Measurements from ENCODE around the gene XG.

DNA sequence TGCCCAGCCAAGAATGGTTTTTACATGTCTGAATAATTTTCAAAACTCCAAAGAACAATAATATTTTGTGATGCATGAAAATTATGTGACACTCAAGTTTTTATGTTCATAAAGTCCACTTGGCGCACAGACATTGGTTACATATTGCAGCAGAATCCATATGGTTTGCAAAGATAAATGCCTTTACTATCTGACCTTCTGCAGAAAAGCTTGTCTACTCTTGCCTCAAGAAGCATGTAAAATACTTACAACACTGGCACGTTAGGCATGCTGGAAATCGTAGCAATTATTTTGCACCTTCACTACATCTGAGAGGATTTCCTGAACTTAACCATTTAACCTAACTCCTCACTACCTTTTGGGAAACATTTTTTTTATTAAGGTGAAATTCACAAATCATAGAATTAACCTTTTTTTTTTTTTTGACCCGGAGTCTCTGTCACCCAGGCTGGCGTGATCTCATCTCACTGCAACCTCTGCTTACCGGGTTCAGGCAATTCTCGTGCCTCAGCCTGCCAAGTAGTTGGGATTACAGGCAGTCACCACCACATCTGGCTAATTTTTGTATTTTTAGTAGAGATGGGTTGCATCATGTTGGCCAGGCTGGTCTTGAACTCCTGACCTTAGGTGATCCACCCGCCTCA is 3.5 kb upstream of the XG start:
- TF ChIP-seq, protein P1, sequence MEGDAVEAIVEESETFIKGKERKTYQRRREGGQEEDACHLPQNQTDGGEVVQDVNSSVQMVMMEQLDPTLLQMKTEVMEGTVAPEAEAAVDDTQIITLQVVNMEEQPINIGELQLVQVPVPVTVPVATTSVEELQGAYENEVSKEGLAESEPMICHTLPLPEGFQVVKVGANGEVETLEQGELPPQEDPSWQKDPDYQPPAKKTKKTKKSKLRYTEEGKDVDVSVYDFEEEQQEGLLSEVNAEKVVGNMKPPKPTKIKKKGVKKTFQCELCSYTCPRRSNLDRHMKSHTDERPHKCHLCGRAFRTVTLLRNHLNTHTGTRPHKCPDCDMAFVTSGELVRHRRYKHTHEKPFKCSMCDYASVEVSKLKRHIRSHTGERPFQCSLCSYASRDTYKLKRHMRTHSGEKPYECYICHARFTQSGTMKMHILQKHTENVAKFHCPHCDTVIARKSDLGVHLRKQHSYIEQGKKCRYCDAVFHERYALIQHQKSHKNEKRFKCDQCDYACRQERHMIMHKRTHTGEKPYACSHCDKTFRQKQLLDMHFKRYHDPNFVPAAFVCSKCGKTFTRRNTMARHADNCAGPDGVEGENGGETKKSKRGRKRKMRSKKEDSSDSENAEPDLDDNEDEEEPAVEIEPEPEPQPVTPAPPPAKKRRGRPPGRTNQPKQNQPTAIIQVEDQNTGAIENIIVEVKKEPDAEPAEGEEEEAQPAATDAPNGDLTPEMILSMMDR (IDR thresholded peaks at IDR 0.05; ENCODE audit: insufficient read depth, low read length, poor library complexity, severe bottlenecking), result no peak
- TF ChIP-seq EZH2phosphoT487 (conservative IDR thresholded peaks at IDR 0.05; ENCODE audit: low read length), result no peak

All from SU-DHL-6 (cell line).